ENCODE results near the gene HMCN2.

The HMCN2 gene

GRCh38 chr9:130304643-130305042, 39.1 kb downstream of the HMCN2 start:
- peaks cover 53% of the 10 kb centered on the region for H3K36me3 ChIP-seq (ENCODE audit: insufficient read depth, low read length)
- peak overlapping the region; percentile 86 for H3K27ac ChIP-seq (ENCODE audit: low read depth, low read length)
- H3K4me3 ChIP-seq (ENCODE audit: low read depth in 1 of 2, low read length in 2 of 2), result peak overlapping the region in 1 of 2 donors; percentile 6
- H3K9ac ChIP-seq (ENCODE audit: low read length), result no peak overlapping the region
- no peaks in the 10 kb centered on the region for H3K9me3 ChIP-seq (ENCODE audit: low read length)
- peaks cover 52% of the 10 kb centered on the region for H3K4me1 ChIP-seq (ENCODE audit: insufficient read depth, low read length)
- H3K27me3 ChIP-seq (ENCODE audit: control insufficient read depth in 1 of 2, insufficient read depth in 2 of 2, low read length in 2 of 2), result no peaks in the 10 kb centered on the region

GRCh38 chr9:130305381-130305780, 39.8 kb downstream of the HMCN2 start:
- H3K27me3 ChIP-seq (ENCODE audit: control insufficient read depth in 1 of 2, insufficient read depth in 2 of 2, low read length in 2 of 2), result no peaks in the 10 kb centered on the region
- H3K27ac ChIP-seq (ENCODE audit: low read depth, low read length), result peak overlapping the region; percentile 86
- peaks cover 49% of the 10 kb centered on the region for H3K4me1 ChIP-seq (ENCODE audit: insufficient read depth, low read length)
- no peak overlapping the region for H3K9ac ChIP-seq (ENCODE audit: low read length)
- no peaks in the 10 kb centered on the region for H3K9me3 ChIP-seq (ENCODE audit: low read length)
- peak overlapping the region in 1 of 2 donors; percentile 6 for H3K4me3 ChIP-seq (ENCODE audit: low read depth in 1 of 2, low read length in 2 of 2)
- H3K36me3 ChIP-seq (ENCODE audit: insufficient read depth, low read length), result peaks cover 52% of the 10 kb centered on the region

DNA sequence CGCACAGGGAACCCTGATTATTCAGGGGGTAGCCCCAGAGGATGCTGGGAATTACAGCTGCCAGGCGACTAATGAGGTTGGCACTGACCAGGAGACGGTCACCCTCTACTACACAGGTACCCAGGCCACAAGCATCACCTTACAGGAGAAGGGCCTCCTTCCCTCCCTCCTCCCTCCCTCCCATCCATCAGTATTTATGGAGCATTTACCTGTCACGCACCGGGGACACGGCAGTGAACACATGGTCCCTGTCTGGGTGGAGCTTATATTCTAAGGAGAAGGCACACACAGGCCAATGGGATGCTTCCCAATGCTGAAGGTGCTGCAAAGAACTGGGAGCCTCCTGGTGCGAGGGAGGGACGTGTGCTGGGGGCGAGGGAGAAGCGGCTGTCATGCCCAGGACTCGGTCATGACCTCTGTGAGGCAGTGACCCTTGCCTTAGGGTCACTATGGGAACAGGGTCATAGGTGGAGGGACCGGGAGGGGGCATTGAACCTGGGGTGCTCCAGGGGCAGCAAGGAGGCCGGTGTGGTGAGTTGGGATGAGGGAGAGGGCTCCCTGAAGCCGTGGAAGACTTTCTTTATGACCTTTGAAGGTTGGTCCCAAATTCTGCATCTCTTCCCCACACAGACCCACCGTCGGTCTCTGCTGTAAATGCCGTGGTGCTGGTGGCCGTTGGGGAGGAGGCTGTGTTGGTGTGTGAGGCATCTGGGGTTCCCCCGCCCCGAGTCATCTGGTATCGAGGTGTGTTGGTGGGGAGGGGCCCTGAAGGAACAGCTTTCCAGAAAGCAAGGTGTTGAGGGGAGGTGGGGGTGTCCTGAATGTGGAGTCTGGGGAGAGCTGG, 41.5 kb downstream of the HMCN2 start:
- H3K9me3 ChIP-seq (ENCODE audit: low read length), result no peaks in the 10 kb centered on the region
- no peak overlapping the region for H3K4me3 ChIP-seq (ENCODE audit: low read depth in 1 of 2, low read length in 2 of 2)
- H3K36me3 ChIP-seq (ENCODE audit: insufficient read depth, low read length), result peaks cover 55% of the 10 kb centered on the region
- peaks cover 37% of the 10 kb centered on the region for H3K4me1 ChIP-seq (ENCODE audit: insufficient read depth, low read length)
- no peak overlapping the region for H3K9ac ChIP-seq (ENCODE audit: low read length)
- no peaks in the 10 kb centered on the region for H3K27me3 ChIP-seq (ENCODE audit: control insufficient read depth in 1 of 2, insufficient read depth in 2 of 2, low read length in 2 of 2)
- H3K27ac ChIP-seq (ENCODE audit: low read depth, low read length), result no peak overlapping the region

DNA sequence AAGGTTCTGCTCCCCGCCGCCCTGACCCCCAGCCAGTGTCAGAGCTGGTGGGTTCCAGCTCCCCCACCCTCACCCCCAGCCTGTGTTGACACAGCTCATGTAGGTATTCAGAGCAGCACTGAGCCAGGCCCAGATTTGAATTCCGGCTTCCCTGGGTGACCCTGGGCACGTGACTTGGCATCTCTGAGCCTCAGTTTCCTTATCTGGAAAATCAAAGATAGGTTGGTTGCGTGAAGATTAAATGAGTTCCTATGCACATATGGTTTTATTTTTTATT, 42.0 kb downstream of the HMCN2 start:
- no peak overlapping the region for H3K4me3 ChIP-seq (ENCODE audit: low read depth in 1 of 2, low read length in 2 of 2)
- H3K9me3 ChIP-seq (ENCODE audit: low read length), result no peaks in the 10 kb centered on the region
- H3K9ac ChIP-seq (ENCODE audit: low read length), result no peak overlapping the region
- no peaks in the 10 kb centered on the region for H3K27me3 ChIP-seq (ENCODE audit: control insufficient read depth in 1 of 2, insufficient read depth in 2 of 2, low read length in 2 of 2)
- peaks cover 38% of the 10 kb centered on the region for H3K4me1 ChIP-seq (ENCODE audit: insufficient read depth, low read length)
- no peak overlapping the region for H3K27ac ChIP-seq (ENCODE audit: low read depth, low read length)
- H3K36me3 ChIP-seq (ENCODE audit: insufficient read depth, low read length), result peaks cover 54% of the 10 kb centered on the region

DNA sequence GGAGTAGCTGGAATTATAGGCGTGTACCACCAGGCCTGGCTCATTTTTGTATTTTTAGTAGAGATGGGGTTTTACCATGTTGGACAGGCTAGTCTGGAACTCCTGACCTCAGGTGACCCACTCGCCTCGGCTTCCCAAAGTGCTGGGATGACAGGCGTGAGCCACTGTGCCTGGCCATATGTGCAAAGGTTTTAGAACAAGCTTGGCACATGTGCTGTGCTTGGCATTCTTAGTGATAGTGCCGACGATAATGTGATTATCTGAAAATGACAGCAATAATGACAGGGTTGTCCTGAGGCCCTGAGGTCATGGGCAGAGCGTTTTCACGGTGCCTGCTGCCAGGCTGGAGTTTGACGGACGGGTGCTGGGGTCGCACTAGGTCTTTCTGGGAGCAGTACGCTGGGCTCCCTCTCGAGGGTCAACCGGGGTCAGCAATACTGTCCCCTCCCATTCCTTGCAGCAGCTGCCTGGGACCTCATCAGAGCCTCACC, 42.6 kb downstream of the HMCN2 start:
- no peaks in the 10 kb centered on the region for H3K27me3 ChIP-seq (ENCODE audit: control insufficient read depth in 1 of 2, insufficient read depth in 2 of 2, low read length in 2 of 2)
- no peak overlapping the region for H3K4me3 ChIP-seq (ENCODE audit: low read depth in 1 of 2, low read length in 2 of 2)
- peaks cover 36% of the 10 kb centered on the region for H3K4me1 ChIP-seq (ENCODE audit: insufficient read depth, low read length)
- no peak overlapping the region for H3K9ac ChIP-seq (ENCODE audit: low read length)
- no peak overlapping the region for H3K27ac ChIP-seq (ENCODE audit: low read depth, low read length)
- H3K36me3 ChIP-seq (ENCODE audit: insufficient read depth, low read length), result peaks cover 50% of the 10 kb centered on the region
- no peaks in the 10 kb centered on the region for H3K9me3 ChIP-seq (ENCODE audit: low read length)

DNA sequence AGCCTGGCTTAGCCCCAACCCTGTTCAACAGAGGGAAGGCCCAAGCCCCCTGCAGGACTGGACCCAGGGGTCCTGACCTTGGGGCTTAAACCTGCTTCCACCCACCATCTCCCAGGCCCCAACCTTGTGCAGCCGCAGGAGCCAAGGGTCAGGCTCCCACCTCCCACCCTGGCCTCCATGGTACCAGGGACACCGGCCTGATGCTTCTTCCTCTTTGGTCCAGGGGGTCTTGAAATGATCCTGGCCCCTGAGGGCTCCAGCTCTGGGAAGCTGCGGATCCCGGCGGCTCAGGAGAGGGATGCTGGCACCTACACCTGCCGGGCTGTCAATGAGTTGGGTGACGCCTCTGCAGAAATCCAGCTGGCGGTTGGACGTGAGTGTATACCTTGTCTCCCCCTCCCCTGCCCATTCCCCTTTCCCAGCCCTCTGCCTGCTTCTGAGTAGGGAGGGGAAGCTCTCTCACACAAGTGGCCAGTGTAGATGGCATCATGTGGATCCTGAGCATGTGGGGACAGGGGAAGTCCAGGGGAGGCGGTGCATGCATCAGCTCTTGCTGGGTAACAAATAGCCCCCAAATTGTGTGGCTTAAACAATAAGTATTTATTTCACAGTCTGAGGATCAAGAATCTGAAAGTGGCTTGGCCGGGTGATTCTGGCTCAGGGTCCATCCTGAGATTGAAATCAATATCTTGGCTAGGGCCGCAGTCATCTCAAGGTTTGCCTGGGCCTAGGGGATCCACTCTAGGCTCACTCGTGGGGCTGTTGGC, 44.3 kb downstream of the HMCN2 start:
- no peaks in the 10 kb centered on the region for H3K9me3 ChIP-seq (ENCODE audit: low read length)
- H3K9ac ChIP-seq (ENCODE audit: low read length), result no peak overlapping the region
- no peaks in the 10 kb centered on the region for H3K27me3 ChIP-seq (ENCODE audit: control insufficient read depth in 1 of 2, insufficient read depth in 2 of 2, low read length in 2 of 2)
- peaks cover 23% of the 10 kb centered on the region for H3K4me1 ChIP-seq (ENCODE audit: insufficient read depth, low read length)
- H3K36me3 ChIP-seq (ENCODE audit: insufficient read depth, low read length), result peaks cover 43% of the 10 kb centered on the region
- no peak overlapping the region for H3K27ac ChIP-seq (ENCODE audit: low read depth, low read length)
- H3K4me3 ChIP-seq (ENCODE audit: low read depth in 1 of 2, low read length in 2 of 2), result no peak overlapping the region

GRCh38 chr9:130310456-130310855, 44.9 kb downstream of the HMCN2 start:
- Histone ChIP-seq H3K36me3 (ENCODE audit: insufficient read depth, low read length) (peaks cover 43% of the 10 kb centered on the region), H3K9ac (ENCODE audit: low read length) (no peak overlapping the region), H3K4me3 (ENCODE audit: low read depth in 1 of 2, low read length in 2 of 2) (no peak overlapping the region), H3K4me1 (ENCODE audit: insufficient read depth, low read length) (peaks cover 19% of the 10 kb centered on the region), H3K27ac (ENCODE audit: low read depth, low read length) (no peak overlapping the region), H3K9me3 (ENCODE audit: low read length) (no peaks in the 10 kb centered on the region), H3K27me3 (ENCODE audit: control insufficient read depth in 1 of 2, insufficient read depth in 2 of 2, low read length in 2 of 2) (no peaks in the 10 kb centered on the region)

DNA sequence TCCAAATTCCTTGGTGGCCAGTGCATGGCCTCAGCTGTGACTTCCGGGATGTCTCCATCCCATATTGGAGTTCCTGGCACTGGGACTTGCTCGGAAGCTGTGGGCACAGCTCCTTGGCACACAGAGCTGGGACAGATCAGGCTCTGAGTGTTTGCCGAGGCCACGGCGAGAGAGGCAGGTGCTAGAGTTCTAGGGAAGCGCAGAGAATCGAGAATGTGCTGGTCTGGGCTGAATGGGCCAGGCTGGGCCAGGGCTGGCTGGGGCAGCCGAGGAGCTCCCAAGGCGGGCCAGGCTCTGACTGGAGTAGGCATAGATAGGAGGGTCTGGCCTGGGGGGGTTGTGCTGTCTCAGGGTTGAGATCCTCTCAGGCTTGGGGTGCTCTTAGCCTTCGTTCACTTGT, 45.4 kb downstream of the HMCN2 start:
- Histone ChIP-seq H3K27me3 (ENCODE audit: control insufficient read depth in 1 of 2, insufficient read depth in 2 of 2, low read length in 2 of 2) (no peaks in the 10 kb centered on the region), H3K9me3 (ENCODE audit: low read length) (no peaks in the 10 kb centered on the region), H3K4me1 (ENCODE audit: insufficient read depth, low read length) (peaks cover 19% of the 10 kb centered on the region), H3K27ac (ENCODE audit: low read depth, low read length) (no peak overlapping the region), H3K9ac (ENCODE audit: low read length) (no peak overlapping the region), H3K4me3 (ENCODE audit: low read depth in 1 of 2, low read length in 2 of 2) (no peak overlapping the region), H3K36me3 (ENCODE audit: insufficient read depth, low read length) (peaks cover 43% of the 10 kb centered on the region)

GRCh38 chr9:130311408-130312140, 46.0 kb downstream of the HMCN2 start:
- no peaks in the 10 kb centered on the region for H3K9me3 ChIP-seq (ENCODE audit: low read length)
- no peak overlapping the region for H3K9ac ChIP-seq (ENCODE audit: low read length)
- H3K4me1 ChIP-seq (ENCODE audit: insufficient read depth, low read length), result peaks cover 19% of the 10 kb centered on the region
- peaks cover 37% of the 10 kb centered on the region for H3K36me3 ChIP-seq (ENCODE audit: insufficient read depth, low read length)
- H3K4me3 ChIP-seq (ENCODE audit: low read depth in 1 of 2, low read length in 2 of 2), result no peak overlapping the region
- peak overlapping the region; percentile 19 for H3K27ac ChIP-seq (ENCODE audit: low read depth, low read length)
- H3K27me3 ChIP-seq (ENCODE audit: control insufficient read depth in 1 of 2, insufficient read depth in 2 of 2, low read length in 2 of 2), result no peaks in the 10 kb centered on the region

DNA sequence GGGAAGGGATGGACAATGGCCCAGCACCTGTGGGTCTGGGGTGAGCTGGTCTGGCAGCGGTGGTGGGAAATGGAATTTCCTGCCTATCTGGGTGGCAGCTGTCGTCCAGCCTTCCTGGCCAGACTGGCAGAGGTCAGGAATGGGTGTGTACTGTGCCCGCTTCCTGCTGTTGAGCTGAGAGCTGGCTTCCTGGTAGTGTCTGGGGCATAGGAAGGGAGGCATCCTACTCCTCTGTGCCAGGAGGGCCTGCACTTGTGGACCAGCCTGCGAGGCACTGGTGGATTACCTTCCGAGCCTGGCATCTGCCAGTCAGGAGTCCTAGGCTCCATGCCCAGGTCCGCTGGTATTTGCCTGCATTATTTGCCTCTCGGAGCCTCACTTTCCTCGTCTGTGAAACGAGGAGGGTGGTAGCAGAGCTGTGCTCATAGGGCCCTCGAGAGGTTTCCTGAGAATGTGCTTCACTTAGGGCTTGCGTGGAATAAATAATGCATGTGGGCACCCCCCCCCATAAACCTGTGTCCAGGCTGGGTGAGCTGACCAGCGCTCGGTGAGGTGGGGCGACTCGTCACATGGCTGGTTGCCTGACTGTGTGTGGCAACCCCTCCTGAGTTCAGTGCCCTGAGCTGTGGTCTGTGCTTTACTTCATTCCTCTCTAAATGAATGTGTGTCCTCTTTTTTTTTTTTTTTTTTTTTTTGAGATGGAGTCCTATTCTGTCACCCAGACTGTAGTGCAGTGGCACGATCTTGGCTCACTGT, 47.7 kb downstream of the HMCN2 start:
- peaks cover 28% of the 10 kb centered on the region for H3K36me3 ChIP-seq (ENCODE audit: insufficient read depth, low read length)
- no peak overlapping the region for H3K9ac ChIP-seq (ENCODE audit: low read length)
- peaks cover 27% of the 10 kb centered on the region for H3K4me1 ChIP-seq (ENCODE audit: insufficient read depth, low read length)
- H3K9me3 ChIP-seq (ENCODE audit: low read length), result no peaks in the 10 kb centered on the region
- H3K27ac ChIP-seq (ENCODE audit: low read depth, low read length), result no peak overlapping the region
- no peak overlapping the region for H3K4me3 ChIP-seq (ENCODE audit: low read depth in 1 of 2, low read length in 2 of 2)
- no peaks in the 10 kb centered on the region for H3K27me3 ChIP-seq (ENCODE audit: control insufficient read depth in 1 of 2, insufficient read depth in 2 of 2, low read length in 2 of 2)

Data from muscle layer of colon (tissue), 2 donors.